ENCODE results near the gene GPR25. TPM values are rescaled to one million over a fixed set of nuclear protein-coding genes. Genes with fewer than 3 reads are reported as not detected.

GPR25 gene
- total RNA-seq, 1 experiment from 2014 or later, result not detected

- TF ChIP-seq TCF7L2 (IDR thresholded peaks at IDR 0.05; ENCODE audit: borderline replicate concordance, extremely low read depth, insufficient read depth, insufficient read length) (no peak), SRF (IDR thresholded peaks at IDR 0.05; ENCODE audit: low read depth) (no peak)
Observed at GRCh38 chr1:200905411-200906052, 32.8 kb downstream of the GPR25 start (continued).

- Histone ChIP-seq H4K20me1 (ENCODE audit: insufficient read depth) (no peaks in the 10 kb centered on the region), H3K4me1 (ENCODE audit: control insufficient read depth in 1 of 2, insufficient read depth in 2 of 2, low read length in 2 of 2) (no peaks in the 10 kb centered on the region), H2AFZ (ENCODE audit: low read depth, low read length, poor library complexity, severe bottlenecking) (no peak overlapping the region), H3K4me2 (ENCODE audit: low read length) (no peak overlapping the region), H3K9ac (ENCODE audit: low read length) (no peak overlapping the region), H3K4me3 (replicated peaks in 1 of 2; ENCODE audit: low read depth in 1 of 2, low read length in 2 of 2) (no peak overlapping the region), H3K79me2 (ENCODE audit: insufficient read depth, low read length) (no peaks in the 10 kb centered on the region), H3K27me3 (ENCODE audit: insufficient read depth, low read length) (no peaks in the 10 kb centered on the region), H3K36me3 (ENCODE audit: control insufficient read depth in 1 of 2, insufficient read depth in 2 of 2, low read length in 2 of 2) (peaks cover 0 to 5% of the 10 kb centered on the region in 2 experiments; a peak in 2 of 4 replicates), H3K27ac (ENCODE audit: low read depth, low read length) (no peak overlapping the region), H3K9me3 (ENCODE audit: control insufficient read depth in 1 of 2, insufficient read depth in 1 of 2, low read depth in 1 of 2, low read length in 2 of 2) (no peaks in the 10 kb centered on the region), H3K9me2 (ENCODE audit: insufficient read depth) (no peaks in the 10 kb centered on the region)
- RAD21 ChIA-PET (ENCODE audit: low non-redundant PET in 1 of 2, low total read pairs in 2 of 2, uncharacterized antibody in 2 of 2, unreplicated experiment in 2 of 2), result no interaction called here
- POLR2A ChIA-PET, result no interaction called here
- no peak for ATAC-seq
- BruUV-seq (replicated peaks), result no TSS peak
- TF ChIP-seq JUND (IDR thresholded peaks at IDR 0.05), result no peak
- TF ChIP-seq MAX (IDR thresholded peaks at IDR 0.05), result no peak
- TF ChIP-seq ZBTB33 (IDR thresholded peaks at IDR 0.05; ENCODE audit: extremely low read depth, insufficient replicate concordance, low read length), result no peak
- no peak for TF ChIP-seq RAD21 (IDR thresholded peaks at IDR 0.05; ENCODE audit: low read depth)
- TF ChIP-seq SIN3A (IDR thresholded peaks at IDR 0.05; ENCODE audit: low read depth), result no peak
- TF ChIP-seq POLR2AphosphoS5 (IDR thresholded peaks at IDR 0.05; ENCODE audit: low read depth, low read length), result no peak
- no peak for TF ChIP-seq CEBPB (IDR thresholded peaks at IDR 0.05; ENCODE audit: low read depth)
- TF ChIP-seq SP1 (IDR thresholded peaks at IDR 0.05; ENCODE audit: low read depth), result no peak
- no peak for TF ChIP-seq POLR2A (IDR thresholded peaks at IDR 0.05; ENCODE audit: borderline replicate concordance, extremely low read depth, insufficient read depth, insufficient read length)
- TF ChIP-seq TCF7L2 (IDR thresholded peaks at IDR 0.05; ENCODE audit: borderline replicate concordance, extremely low read depth, insufficient read depth, insufficient read length), result no peak
- intact Hi-C loops (cut with micrococcal nuclease), result no loop called here
- no peak for DNase-seq (ENCODE audit: low read depth, low spot score)
- CTCF ChIA-PET, result no interaction called here
Observed at GRCh38 chr1:200906491-200906890, 33.7 kb downstream of the GPR25 start.

Data from HCT116 (cell line).